HG02943 (cell line): ENCODE results near the gene VPS41.
A peak's percentile ranks its signal among the peaks of the same experiment; 100 is the strongest.
"Not testable (repeated sequence)": the region's sequence is repeated elsewhere in the genome, so short reads cannot be mapped to it uniquely, and the experiment has no call there.

Experiments
- ATAC-seq: cut with Tn5 transposase; IDR thresholded peaks from one replicate; pipeline ENCODE4 v1.9.1; 2021; ENCODE audit warnings: mild to moderate bottlenecking, low read depth, moderate library complexity; ENCODE audit not compliant: unreplicated experiment

VPS41 gene

DNA sequence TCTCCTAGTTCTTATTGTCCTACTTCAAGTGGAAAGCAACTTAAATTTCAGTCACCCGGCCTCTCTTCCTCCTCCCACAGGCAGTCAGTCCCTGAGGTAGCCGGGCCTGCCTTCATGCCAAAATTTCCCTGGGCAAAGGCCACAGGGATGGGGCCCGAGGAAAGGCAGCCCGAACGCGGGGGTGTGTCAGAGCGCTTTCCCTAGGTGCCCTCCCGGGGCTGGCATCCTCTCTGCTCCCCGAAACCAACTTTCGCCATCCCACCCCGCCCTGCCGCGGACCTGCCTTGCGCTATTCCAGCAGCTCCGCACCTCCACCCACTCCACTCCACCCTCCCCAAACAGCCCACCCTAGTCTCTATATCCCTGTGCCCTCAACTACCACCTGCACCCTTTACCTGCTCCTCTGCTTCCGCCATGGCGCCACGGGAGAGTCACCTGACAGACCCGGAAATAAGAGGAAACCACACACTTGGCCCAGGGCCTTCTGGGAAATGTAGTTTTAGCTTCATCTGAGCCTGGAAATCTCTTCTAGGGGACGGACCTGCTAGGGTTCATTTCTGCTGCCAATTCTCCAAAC lies at the start of gene VPS41:
Gene VPS41 (minus strand): TSS at position 433 of the 577 bp plus-strand sequence. CDS start 17 bp downstream, at position 416.
- peak; percentile 99 for ATAC-seq

DNA sequence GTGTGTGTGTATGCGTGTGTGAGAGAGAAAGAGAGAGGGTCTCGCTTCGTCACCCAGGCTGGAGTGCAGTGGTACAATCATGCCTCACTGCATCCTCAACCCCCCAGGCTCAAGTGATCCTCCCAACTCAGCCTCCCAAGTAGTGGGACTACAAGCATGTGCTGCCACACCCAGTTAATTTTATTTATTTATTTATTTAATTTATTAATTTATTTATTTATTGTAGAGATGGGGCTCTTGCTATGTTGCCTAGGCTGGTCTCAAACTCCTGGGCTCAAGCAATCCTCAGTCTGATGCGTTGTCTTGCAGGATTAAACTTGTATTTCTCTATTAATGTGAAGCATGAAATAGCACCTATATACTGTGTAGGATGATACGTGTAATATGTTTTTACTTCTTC lies 46.9 kb upstream of the VPS41 start:
- ATAC-seq = no peak

DNA sequence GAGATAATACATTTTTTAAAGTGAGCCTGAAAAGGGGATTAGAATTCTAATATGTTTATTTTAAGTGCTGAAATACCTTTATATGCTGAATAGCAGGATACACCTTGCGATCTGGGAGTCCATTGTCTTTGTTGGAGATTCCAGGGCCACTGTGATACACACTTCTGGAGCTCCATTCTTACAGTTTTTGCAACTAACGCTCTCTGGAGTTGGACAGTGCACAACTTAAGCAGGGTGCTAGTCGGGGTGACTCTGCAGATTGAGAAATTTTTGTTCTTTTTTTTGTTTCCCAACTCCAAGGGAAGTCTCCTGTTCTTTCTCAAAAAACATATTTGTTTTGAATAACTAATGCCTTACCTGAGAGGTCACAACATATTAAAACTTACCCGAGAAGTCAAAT lies 45.0 kb upstream of the VPS41 start:
- ATAC-seq = no peak

DNA sequence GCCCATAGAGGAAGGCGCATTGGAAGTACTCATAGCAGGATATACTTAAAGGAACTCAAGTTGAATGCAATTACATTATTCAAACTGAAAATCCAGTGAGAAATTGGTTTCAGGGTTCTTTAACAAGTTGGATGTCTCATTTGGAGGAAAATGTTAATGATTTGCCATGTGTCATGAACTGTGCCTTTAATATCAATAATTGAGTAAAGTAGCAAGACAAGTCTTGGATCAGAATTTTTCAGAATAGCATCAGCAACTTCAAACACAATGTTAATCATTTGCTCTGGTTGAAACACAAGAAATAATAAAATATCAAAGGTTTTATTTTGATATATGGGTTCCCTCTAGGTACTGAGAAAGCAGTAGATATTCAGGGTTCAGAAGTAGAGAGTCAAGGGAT lies 44.2 kb upstream of the VPS41 start:
- no peak for ATAC-seq

DNA sequence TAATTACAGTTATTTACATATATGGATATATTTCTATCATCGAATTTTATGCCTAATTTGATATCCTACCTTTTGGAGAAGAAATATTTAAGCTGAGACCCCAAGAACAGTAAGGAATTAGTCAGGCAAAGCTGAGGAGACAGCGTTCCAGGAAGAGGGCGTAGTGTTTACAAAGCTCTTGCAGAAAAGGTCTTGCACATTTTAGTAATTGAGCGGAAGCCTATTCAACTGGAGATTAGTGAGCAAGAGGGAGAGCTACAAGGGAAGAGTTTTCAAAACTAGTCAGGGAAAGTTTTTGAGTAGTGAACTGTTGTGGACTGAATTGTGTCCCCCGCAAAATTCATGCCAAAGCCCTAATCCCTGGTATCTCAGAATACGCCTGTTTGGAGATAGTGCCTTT lies 42.2 kb upstream of the VPS41 start:
- no peak for ATAC-seq

DNA sequence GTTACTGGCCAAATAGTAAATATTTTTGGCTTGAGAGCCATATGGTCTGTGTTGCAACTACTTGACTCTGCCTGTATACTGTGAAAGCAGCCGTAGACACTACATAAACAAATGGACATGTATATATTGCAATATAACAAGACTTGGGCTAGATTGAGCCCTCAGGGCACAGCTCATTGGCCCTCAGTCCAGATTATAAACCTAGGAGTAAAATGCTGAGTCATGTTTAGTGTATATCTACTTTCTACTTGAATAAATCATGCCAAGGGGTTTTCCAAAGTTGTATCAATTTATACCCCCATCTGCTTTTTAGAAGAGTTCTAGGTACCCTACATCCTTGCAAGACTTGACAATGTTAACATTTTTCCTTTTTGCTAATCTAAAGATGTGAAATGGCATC lies 41.3 kb upstream of the VPS41 start:
- no peak for ATAC-seq

DNA sequence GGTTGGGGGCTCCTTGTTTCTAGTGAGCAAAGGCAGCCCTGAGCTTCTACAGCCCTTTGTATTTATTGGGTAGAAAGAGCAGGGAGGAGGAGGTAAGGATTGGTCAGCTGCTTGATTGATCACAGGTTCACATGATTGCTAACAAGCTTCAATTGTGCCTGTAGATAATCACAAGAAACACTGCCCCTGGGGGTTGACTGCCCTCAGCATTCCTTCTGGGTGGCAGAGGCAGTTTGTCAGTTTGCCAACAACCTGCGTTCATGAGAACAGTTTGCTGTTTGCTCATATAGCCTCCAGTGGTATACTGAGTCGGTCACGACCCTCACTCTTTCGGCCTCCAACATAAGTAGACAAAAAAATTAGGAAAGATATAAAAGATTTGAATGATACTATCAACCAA lies 38.5 kb upstream of the VPS41 start:
- not testable (repeated sequence) for ATAC-seq

DNA sequence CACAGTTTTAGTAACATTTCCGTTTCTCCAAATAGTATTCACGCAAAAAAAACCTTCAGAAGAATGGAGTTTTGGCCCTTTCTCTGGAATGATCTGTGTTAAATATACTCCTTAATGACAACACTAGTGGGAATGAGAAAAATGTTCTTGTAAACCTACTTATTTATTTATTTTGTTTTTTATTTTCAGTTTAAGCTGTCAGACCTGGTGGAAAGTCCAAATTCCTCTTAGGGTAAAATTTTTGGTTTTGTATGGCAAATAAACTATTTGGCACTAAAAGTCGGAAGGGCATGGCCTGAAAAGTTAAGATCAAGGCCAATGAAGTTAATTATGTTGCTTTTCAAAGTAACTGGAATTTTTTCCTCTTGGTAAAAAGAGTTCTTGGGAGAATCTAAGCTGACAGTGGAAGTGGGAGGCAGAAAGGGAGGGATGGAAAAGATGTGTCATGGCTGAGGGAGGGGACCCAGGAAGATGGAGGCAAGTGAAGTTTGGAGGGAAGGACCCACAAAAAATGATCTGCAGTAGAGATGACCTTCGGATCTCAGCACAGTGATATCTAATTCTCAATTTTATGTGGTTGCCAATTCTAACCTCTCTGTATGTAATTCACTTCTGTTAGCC lies 33.5 kb upstream of the VPS41 start:
- no peak for ATAC-seq

DNA sequence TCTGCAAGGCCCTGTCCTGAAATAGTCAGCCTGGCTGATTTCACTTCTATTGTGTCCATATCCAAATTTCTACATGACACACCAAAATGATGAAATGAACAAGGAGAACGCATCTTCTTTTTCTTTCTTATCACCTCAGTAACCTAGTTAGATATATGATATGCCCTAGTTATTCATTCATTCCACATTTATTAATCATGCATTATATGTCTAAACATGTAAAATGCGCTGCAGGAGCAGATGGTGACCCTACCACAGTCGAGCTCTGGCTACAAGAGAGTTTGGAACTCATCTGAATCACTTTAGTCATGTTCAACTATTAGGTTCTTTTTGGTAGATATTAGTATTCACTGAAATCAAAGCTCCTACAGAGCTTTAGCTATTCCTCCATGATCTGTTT lies 31.8 kb upstream of the VPS41 start:
- ATAC-seq = no peak

DNA sequence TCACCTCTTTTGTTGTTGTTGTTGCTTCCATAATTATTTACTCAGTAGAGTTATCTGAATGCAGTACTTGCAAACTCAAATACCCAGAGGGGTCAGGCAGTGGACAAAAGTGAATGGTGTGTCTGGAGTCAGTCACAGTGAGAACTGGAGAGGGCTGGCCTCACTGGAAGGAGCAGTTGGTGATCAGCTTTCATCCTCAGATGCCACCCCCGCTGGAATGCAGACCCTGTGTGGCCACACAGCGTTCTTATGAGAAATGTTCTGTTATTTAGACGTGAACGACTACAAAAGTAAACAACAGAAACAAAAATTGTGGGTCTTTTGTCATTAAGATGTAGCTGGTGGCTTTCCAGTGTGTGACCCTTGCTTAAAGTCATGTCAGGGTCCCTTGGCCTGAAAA lies 29.6 kb upstream of the VPS41 start:
- no peak for ATAC-seq

DNA sequence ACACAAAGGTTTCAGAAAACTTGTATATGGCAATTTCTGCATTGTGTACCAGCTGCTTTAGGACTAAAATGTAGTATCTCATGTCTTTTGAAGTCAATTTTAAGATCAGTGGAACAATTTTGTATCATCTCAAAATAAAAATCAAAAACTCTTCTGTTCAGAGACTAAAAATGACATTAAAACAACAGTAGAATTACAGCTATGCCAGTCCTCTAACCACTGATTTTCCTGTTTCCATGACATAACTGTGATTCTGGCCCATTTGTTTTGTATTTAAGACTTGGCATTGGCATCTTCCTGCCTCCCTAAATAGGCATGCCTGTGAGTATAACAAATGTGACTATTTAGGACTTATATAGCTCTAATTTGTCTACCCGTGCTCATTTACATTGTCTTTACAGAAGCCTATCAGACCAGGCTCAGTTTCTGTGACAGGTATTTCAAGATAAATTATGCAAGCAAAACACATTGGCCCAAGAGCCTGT lies 29.1 kb upstream of the VPS41 start:
- ATAC-seq = no peak

DNA sequence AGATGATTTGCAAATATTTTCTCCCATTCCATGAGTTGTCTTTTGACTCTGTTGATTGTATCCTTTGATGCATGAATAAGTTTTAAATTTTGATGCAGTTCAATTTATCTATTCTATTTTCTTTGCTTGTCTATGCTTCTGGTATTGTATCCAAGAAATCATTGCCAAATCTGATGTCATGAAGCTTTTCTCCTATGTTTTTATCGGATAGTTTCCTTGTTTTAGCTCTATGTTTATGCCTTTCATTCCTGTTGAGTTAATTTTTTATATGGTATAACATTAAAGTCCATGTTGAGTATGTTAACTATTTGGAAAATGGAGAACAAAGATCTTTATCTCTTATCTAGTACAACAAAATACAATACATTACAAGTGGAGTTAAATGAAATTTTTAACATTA lies 27.6 kb upstream of the VPS41 start:
- ATAC-seq = no peak

DNA sequence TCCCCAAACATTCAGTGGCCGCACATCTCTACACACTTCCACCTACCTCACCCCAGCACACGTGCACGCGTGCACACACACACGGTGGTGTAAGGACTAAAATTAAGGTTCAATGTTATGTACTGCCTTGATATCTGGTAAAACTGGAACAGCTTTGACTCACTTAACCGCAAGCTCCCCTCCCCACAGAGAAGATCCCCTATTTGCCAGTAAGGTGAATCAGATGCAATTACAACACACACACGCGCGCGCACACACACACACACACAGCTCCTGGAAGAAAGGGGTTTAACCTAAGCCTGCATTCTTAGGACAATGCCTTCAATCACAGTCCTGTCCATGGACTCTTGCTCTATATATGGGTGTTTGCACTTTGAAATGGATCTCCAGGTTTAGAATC lies 25.5 kb upstream of the VPS41 start:
- ATAC-seq = no peak

DNA sequence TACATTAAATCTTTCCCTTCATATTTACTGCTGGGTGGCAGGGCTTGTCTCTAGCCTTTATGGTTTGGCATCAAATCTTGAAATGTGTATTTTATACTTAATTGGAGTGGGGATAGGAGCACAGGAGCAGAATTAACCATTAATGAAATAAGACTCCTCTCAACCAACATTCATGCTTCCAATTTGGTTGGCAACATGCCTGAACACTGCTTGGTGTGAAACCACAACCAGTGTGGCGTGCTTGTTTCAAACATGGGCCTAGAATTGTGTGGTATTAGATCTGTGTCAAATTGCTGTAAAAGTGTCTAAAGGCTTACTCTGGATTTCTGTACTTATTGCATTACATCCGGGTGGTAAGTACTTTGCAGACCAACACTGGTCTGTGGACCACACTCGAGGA lies 25.1 kb upstream of the VPS41 start:
- ATAC-seq = no peak

DNA sequence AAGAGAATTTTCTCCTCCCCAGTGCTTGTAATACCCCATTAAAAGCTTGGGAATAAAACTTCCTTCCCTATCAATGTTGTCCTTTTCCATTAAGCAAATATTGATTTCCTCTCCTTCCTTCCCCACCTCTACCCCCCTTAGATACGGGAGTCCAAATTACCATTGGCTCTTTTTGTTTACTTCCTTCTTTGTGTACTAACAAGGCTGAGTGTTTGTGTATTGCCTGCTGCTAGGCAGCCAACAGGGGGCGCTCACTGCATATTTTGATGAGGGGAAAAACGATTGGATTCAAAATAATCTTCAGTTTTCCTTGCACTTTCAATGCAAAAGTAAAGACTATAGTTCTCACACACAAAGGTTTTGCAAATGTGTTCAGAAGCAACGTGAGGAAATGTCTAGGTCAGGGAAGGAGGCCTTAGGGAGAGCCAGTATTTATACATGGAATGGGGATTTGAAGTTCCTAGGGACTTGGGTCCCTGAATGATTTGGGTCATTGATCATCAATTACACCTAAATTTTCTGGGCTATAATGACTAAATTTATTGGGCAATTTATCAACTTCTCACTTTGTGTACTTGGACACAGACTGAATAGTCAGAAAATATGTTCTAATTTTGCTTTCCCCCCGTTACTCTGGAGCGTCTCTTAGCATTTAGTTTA lies 23.6 kb upstream of the VPS41 start:
- ATAC-seq = peak; percentile 71

DNA sequence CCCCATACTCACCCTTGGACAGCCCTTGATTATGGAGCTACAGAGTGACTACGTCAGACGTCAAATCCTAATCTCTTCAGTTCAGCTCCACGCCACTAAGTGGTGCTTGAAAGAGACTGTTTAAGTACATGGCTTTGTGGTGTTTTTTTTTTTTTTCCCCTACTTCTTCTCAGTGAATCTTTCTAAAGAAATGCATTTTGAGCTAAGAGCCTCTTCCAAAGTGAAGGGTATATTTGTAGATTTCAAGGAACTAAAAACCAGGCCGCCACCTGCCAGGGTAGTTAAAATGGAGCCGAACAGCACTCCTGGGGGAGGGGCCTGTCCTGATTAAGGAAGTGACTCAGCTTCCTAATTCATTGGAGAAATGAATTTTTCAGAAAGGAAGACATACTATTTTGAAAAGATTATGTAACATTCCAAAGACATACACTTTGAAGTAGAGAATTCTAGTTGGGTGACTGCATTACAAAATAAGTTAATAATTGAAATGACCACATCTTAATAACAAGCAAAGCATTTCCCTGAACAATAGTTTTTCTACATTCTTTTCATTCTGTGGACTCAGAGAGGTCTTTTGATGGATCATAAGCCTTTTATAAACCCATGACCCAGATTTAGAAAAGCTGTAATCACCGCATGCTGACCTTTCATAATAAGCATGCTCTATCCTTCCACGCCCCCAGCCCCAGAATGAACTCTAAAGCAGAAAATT lies 20.6 kb upstream of the VPS41 start:
- no peak for ATAC-seq

DNA sequence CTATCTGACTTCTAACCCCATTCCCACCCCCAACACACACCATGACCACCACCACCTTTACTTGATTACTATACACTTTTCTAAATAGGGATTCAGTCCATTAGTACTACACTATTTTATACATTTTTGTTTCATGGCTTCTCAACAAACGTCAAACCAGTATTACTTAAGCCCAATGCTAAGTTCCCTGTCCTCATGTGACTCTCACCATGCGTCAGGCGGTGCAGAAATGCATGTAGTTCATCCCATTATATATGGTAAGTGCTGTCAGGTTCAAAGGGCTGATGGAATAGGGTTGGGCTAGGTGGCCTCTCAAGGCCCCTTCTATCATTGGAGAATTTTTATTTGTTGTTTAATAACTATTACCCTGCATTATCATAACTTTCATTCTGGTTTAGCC lies 19.5 kb upstream of the VPS41 start:
- ATAC-seq = no peak

DNA sequence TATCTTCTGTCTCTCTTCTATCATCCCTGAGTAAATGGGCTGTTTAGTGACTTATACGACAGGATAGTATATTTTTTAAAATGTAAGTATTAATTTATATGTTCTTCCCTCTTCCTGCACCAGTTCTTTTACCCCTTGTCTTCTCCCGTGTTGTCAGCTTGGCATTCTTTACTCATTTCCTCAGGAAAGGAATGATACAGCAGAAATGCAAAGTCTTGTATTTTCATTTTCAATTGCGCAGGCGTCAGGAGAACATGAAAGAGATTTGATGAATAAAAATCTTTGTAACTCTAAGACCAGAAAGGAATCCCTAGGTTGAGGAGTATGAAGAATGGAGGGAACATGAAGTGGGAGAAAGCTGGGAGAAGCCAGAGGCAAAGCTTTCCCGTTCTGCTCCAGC lies 18.8 kb upstream of the VPS41 start:
- ATAC-seq = no peak

DNA sequence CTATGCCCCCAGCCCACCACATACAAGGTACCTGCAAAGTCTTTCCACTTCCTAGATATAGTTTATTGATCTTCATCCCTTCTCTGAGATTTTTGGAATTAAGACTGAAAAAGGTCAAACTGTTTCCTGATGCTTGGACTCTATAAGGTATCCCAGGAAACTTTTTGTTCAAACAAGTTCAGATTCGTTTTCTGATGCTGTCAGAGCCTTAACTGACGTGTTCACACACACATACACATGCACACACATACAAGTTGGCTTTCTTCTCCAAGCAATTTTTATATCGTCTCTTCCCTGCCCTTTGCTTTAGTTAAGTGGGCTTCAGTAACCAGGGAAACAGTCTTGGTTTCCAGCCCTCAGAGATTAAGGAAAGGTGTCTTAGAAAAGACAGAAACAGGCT lies 11.7 kb upstream of the VPS41 start:
- no peak for ATAC-seq

DNA sequence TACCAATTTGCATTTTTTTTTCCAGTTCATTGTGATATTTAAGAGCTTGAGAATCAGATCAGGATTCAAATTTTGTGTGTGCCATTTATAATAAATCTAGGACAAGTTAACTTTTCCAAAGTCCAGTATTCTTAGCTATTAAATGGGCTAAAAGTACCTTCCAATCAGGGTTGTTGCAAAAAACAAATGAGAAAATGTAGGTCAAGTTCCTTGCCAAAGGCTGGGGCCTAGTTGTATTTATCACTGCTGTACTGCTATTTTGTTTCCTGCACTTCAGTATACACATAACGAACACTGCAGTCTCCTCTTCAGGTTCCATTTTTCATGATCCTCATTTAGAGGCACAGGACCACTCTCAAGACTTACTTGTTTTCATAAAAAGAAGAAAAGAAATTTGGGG lies 7.4 kb upstream of the VPS41 start:
- no peak for ATAC-seq

DNA sequence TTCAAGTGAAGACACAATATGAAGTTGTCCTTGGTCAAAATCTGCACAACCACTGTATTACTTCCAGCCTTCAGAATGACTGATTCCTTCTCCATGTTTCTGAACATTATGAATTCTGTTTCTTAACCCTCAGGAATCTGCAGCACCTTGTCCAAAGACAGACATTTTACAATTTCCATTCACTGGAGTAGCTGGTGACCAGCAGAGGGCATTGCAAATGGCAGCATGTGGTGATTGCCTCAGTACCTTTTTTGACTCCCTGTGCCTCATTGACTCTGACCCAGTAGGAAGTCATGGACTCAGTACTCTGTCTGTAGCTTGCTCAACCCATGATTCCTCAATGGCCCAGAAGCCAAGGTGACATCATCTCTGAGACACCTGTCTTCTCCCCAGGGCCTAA lies 879 bp upstream of the VPS41 start:
- ATAC-seq = no peak
